HepG2 (cell line): ENCODE results near the gene JAKMIP2.

Source experiments
- CTCF ChIP-seq: sonication (generic); formaldehyde crosslinking; IDR thresholded peaks from 2 replicates; pipeline ENCODE4 v1.5.0; 2020; ENCODE audit warnings: mild to moderate bottlenecking, missing genetic modification reagents, moderate library complexity
- ELF4 ChIP-seq: sonication (generic); formaldehyde crosslinking; IDR thresholded peaks from 2 replicates; pipeline ENCODE4 v1.5.0; 2020; ENCODE audit warnings: missing genetic modification reagents, mild to moderate bottlenecking, moderate library complexity, borderline replicate concordance
- ELK4 ChIP-seq: sonication (generic); formaldehyde crosslinking; IDR thresholded peaks from 2 replicates; pipeline ENCODE4 v1.9.0; 2021; ENCODE audit warnings: missing genetic modification reagents, borderline replicate concordance
- MAX ChIP-seq: IDR thresholded peaks from 2 replicates; pipeline ENCODE4 v1.6.1; 2012; ENCODE audit warnings: inconsistent platforms
- MLLT10 ChIP-seq: sonication (generic); formaldehyde crosslinking; IDR thresholded peaks from 2 replicates; pipeline ENCODE4 v1.4.0; 2020; ENCODE audit warnings: missing genetic modification reagents
- SMC3 ChIP-seq: IDR thresholded peaks from 2 replicates; pipeline ENCODE4 v1.6.1; 2011; ENCODE audit warnings: low read length, improper control_type of control experiment
- ZBTB8A ChIP-seq: sonication (generic); formaldehyde crosslinking; IDR thresholded peaks from 2 replicates; pipeline ENCODE4 v1.4.0; 2020; ENCODE audit warnings: mild to moderate bottlenecking, low read depth, missing genetic modification reagents, borderline replicate concordance
- ZFP41 ChIP-seq: sonication (generic); formaldehyde crosslinking; IDR thresholded peaks from 2 replicates; pipeline ENCODE4 v1.4.0; 2020; ENCODE audit warnings: mild to moderate bottlenecking, missing genetic modification reagents, borderline replicate concordance
- ZMAT5 ChIP-seq: sonication (generic); formaldehyde crosslinking; IDR thresholded peaks from 2 replicates; pipeline ENCODE4 v1.5.0; 2020; ENCODE audit warnings: mild to moderate bottlenecking, low read depth, missing genetic modification reagents, borderline replicate concordance
- ZNF143 ChIP-seq: sonication (generic); formaldehyde crosslinking; IDR thresholded peaks from 2 replicates; pipeline ENCODE4 v1.4.0; 2020; ENCODE audit warnings: missing genetic modification reagents
- ZNF274 ChIP-seq: sonication (generic); formaldehyde crosslinking; IDR thresholded peaks from 2 replicates; pipeline ENCODE4 v1.5.1; 2020; ENCODE audit warnings: mild to moderate bottlenecking, missing genetic modification reagents
- ZNF281 ChIP-seq: sonication (generic); formaldehyde crosslinking; IDR thresholded peaks from 2 replicates; pipeline ENCODE4 v1.4.0; 2020; ENCODE audit warnings: missing genetic modification reagents, borderline replicate concordance
- ZNF562 ChIP-seq: sonication (generic); formaldehyde crosslinking; IDR thresholded peaks from 2 replicates; pipeline ENCODE4 v1.8.0; 2022; ENCODE audit warnings: missing genetic modification reagents, borderline replicate concordance
- ZNF780A ChIP-seq: sonication (generic); formaldehyde crosslinking; IDR thresholded peaks from 2 replicates; pipeline ENCODE4 v1.8.0; 2022; ENCODE audit warnings: mild to moderate bottlenecking, missing genetic modification reagents, moderate library complexity

- peak; percentile 55 for TF ChIP-seq CTCF (CRISPR knock-in tag)
- no peak for TF ChIP-seq ZNF274
- no peak for TF ChIP-seq ZNF780A
- TF ChIP-seq MAX = no peak
- TF ChIP-seq ZNF281 = no peak
- no peak for TF ChIP-seq ELK4 (CRISPR knock-in tag)
- no peak for TF ChIP-seq ELF4 (CRISPR knock-in tag)
- TF ChIP-seq ZBTB8A (CRISPR knock-in tag) = no peak
- no peak for TF ChIP-seq ZNF143
- no peak for TF ChIP-seq ZFP41
- no peak for TF ChIP-seq ZMAT5 (CRISPR knock-in tag)
- TF ChIP-seq MLLT10 (CRISPR knock-in tag) = no peak
- TF ChIP-seq SMC3 = peak; percentile 49; the same call in 1 of the 2 replicates
- TF ChIP-seq ZNF562 = no peak
Observed at GRCh38 chr5:147690595-147690994, 91.9 kb downstream of the JAKMIP2 start.
